C4-2B (cell line): ENCODE measurements around the gene PRDX2.

Source experiments
- CTCF ChIP-seq: fragments of 450-650 bp; conservative IDR thresholded peaks from 2 replicates; pipeline ENCODE4 v1.5.1; 2017; ENCODE audit warnings: mild to moderate bottlenecking
- ZFX ChIP-seq: fragments of 450-650 bp; IDR thresholded peaks from 2 replicates; pipeline ENCODE4 v1.6.1; 2017

GRCh38 chr19:12834566-12834943, 33.0 kb upstream of the PRDX2 start, which contains the start of gene RTBDN:
- TF ChIP-seq CTCF, result no peak
- TF ChIP-seq ZFX, result no peak
